K562 (cell line): ENCODE measurements around the gene HIVEP1. TPM values are rescaled to one million over a fixed set of nuclear protein-coding genes. Genes with fewer than 3 reads are reported as not detected.

Experiments used
- ATAC-seq: fragments of 200-7000 bp; cut with Tn5 transposase; 3 replicates; pipeline ENCODE4 v1.9.1; 2020; ENCODE audit warnings: moderate library complexity
- BruUV-seq: library from RNA; stranded (reverse); fragments of 400-500 nt; replicated peaks from 2 replicates; lab custom pipeline; 2021; lab: Mats Ljungman, UMichigan
- CTCF ChIA-PET: fragments of 300-600 bp; formaldehyde crosslinking; extraction: SDS; loops from one replicate; lab custom pipeline; 2021; ENCODE audit warnings: low intra/inter-chr PET ratio; lab: Yijun Ruan, JAX
- POLR2A ChIA-PET: fragments of 300-600, 350-650 bp; sonication (Branson Sonifier 250); formaldehyde crosslinking; extraction: SDS; loops from one replicate; lab custom pipeline; 2021; ENCODE audit warnings: antibody characterized with exemption, inconsistent platforms; lab: Yijun Ruan, JAX
- DNase-seq, 4 experiments: peaks; one replicate each; pipeline versions ENCODE4 v3.0.0 to v3.0.0-alpha.2; 2011 to 2018; ENCODE audit warnings: low spot score in 3 of 4, mixed read lengths in 3 of 4; ENCODE audit errors: extremely low read depth in 1 of 4
- FAIRE-seq: peaks from 2 replicates; lab custom pipeline; 2011; peaks lifted over from hg19 to GRCh38; lab: Jason Lieb, UNC
- H2AFZ ChIP-seq: 2 replicates; pipeline ENCODE4 v1.6.0; 2011; ENCODE audit warnings: low read depth, low read length, control low read depth, inconsistent platforms
- H3K27ac ChIP-seq: fragments of 200-600 bp; 3 replicates; pipeline ENCODE4 v1.8.0; 2011; ENCODE audit warnings: low read depth, mild to moderate bottlenecking, control low read depth, inconsistent platforms, low read length, moderate library complexity, mixed read lengths; ENCODE audit errors: extremely low read depth
- H3K27me3 ChIP-seq, 2 experiments: fragments of 300-600 bp in 1 of 2; 2 replicates in 1 of 2; 3 replicates in 1 of 2; pipeline versions ENCODE4 v1.6.0 to v1.8.0; 2011; ENCODE audit warnings: inconsistent platforms in 2 of 2, low read length in 2 of 2, mild to moderate bottlenecking in 1 of 2, mixed read lengths in 1 of 2, moderate library complexity in 1 of 2; ENCODE audit not compliant: control insufficient read depth in 2 of 2, insufficient read depth in 2 of 2
- H3K36me3 ChIP-seq: fragments of 300-600 bp; 3 replicates; pipeline ENCODE4 v1.8.0; 2011; ENCODE audit warnings: mild to moderate bottlenecking, low read length, inconsistent platforms; ENCODE audit not compliant: control insufficient read depth, insufficient read depth
- H3K4me1 ChIP-seq, 2 experiments: fragments of 200-600 bp in 1 of 2; replicated peaks in 1 of 2; 2 replicates in 1 of 2; 3 replicates in 1 of 2; pipeline versions ENCODE4 v1.5.1 to v1.8.0; 2011; ENCODE audit warnings: inconsistent platforms in 2 of 2, low read length in 2 of 2, mild to moderate bottlenecking in 1 of 2, mixed read lengths in 1 of 2, moderate library complexity in 1 of 2; ENCODE audit not compliant: control insufficient read depth in 2 of 2, insufficient read depth in 2 of 2
- H3K4me2 ChIP-seq: 2 replicates; pipeline ENCODE4 v1.6.1; 2011; ENCODE audit warnings: low read length, control low read depth, inconsistent platforms, mixed read lengths; ENCODE audit not compliant: insufficient read depth
- H3K4me3 ChIP-seq: fragments of 200-600 bp; sonication (generic), shearing (Covaris generic); 2 replicates; pipeline ENCODE4 v1.5.1; 2016; ENCODE audit warnings: control low read depth, inconsistent platforms
- H3K79me2 ChIP-seq: fragments of 200-600 bp; 3 replicates; pipeline ENCODE4 v1.8.0; 2011; ENCODE audit warnings: low read length, inconsistent platforms; ENCODE audit not compliant: control insufficient read depth, insufficient read depth
- H3K9ac ChIP-seq, 2 experiments: 2 replicates each; pipeline versions ENCODE4 v1.6.0 to v1.6.1; 2011; ENCODE audit warnings: low read depth in 2 of 2, low read length in 2 of 2, control low read depth in 1 of 2, inconsistent platforms in 1 of 2, mild to moderate bottlenecking in 1 of 2, mixed read lengths in 1 of 2; ENCODE audit not compliant: insufficient read depth in 1 of 2
- H3K9me1 ChIP-seq: one replicate; pipeline ENCODE4 v1.6.0; 2011; ENCODE audit warnings: inconsistent platforms, mild to moderate bottlenecking, low read length, moderate library complexity; ENCODE audit not compliant: control insufficient read depth, insufficient read depth
- H3K9me3 ChIP-seq: replicated peaks from 2 replicates; pipeline ENCODE4 v1.5.1; 2011; ENCODE audit warnings: low read depth, low read length, inconsistent platforms; ENCODE audit not compliant: control insufficient read depth, insufficient read depth
- H4K20me1 ChIP-seq: replicated peaks from 2 replicates; pipeline ENCODE4 v1.6.1; 2011; ENCODE audit warnings: low read length, inconsistent platforms, mixed read lengths; ENCODE audit not compliant: control insufficient read depth, insufficient read depth
- AFF4 ChIP-seq: sonication (generic); formaldehyde crosslinking; IDR thresholded peaks from 2 replicates; pipeline ENCODE4 v1.8.0; 2023; ENCODE audit warnings: mild to moderate bottlenecking, missing genetic modification reagents
- CXXC5 ChIP-seq: fragments of 250-450 bp; sonication (Bioruptor Pico); IDR thresholded peaks from 2 replicates; pipeline ENCODE4 v1.8.0; 2022; ENCODE audit warnings: inconsistent platforms, mild to moderate bottlenecking, moderate library complexity
- HDAC1 ChIP-seq, 2 experiments: fragments of 450-650 bp; IDR thresholded peaks; 2 replicates each; pipeline ENCODE4 v1.6.1; 2016 to 2017; ENCODE audit warnings: inconsistent platforms in 1 of 2, mild to moderate bottlenecking in 1 of 2, moderate library complexity in 1 of 2
- KAT8 ChIP-seq: fragments of 450-650 bp; IDR thresholded peaks from 2 replicates; pipeline ENCODE4 v1.6.1; 2016; ENCODE audit warnings: low read depth, mild to moderate bottlenecking
- MYBL2 ChIP-seq, 2 experiments: fragments of 450-650 bp in 1 of 2; sonication (generic) in 1 of 2; formaldehyde crosslinking in 1 of 2; IDR thresholded peaks; 2 replicates each; pipeline versions ENCODE4 v1.6.1 to v1.8.1; 2017 to 2022; ENCODE audit warnings: borderline replicate concordance in 1 of 2, inconsistent platforms in 1 of 2, low read depth in 1 of 2, mild to moderate bottlenecking in 1 of 2, missing genetic modification reagents in 1 of 2, moderate library complexity in 1 of 2
- NR2C2 ChIP-seq, 2 experiments: fragments of 200-800 bp in 1 of 2; sonication (Bioruptor generic) in 1 of 2; sonication (generic) in 1 of 2; formaldehyde crosslinking in 1 of 2; IDR thresholded peaks; 2 replicates each; pipeline versions ENCODE4 v1.6.1 to v1.8.0; 2016 to 2022; ENCODE audit warnings: mild to moderate bottlenecking in 1 of 2, missing compliant biosample characterization in 1 of 2, missing genetic modification characterization in 1 of 2, missing genetic modification reagents in 1 of 2
- PATZ1 ChIP-seq: fragments of 250-450 bp; sonication (Bioruptor Pico); IDR thresholded peaks from 2 replicates; pipeline ENCODE4 v1.5.0; 2020; ENCODE audit warnings: mild to moderate bottlenecking, borderline replicate concordance
- RBBP5 ChIP-seq: fragments of 200-600 bp; sonication (generic); IDR thresholded peaks from 2 replicates; pipeline ENCODE4 v1.6.1; 2012; ENCODE audit warnings: borderline replicate concordance, mild to moderate bottlenecking, low read length, control low read depth, inconsistent platforms; ENCODE audit not compliant: insufficient read depth, poor library complexity, severe bottlenecking
- RBM34 ChIP-seq: fragments of 200-400 bp; formaldehyde crosslinking; IDR thresholded peaks from 2 replicates; pipeline ENCODE4 v1.6.1; 2018; ENCODE audit warnings: low read length, borderline replicate concordance; ENCODE audit not compliant: insufficient read depth
- STAG1 ChIP-seq: sonication (generic); formaldehyde crosslinking; IDR thresholded peaks from 2 replicates; pipeline ENCODE4 v1.5.0; 2020; ENCODE audit warnings: missing genetic modification reagents, borderline replicate concordance
- TBL1XR1 ChIP-seq, 2 experiments: IDR thresholded peaks; 2 replicates each; pipeline ENCODE4 v1.6.1; 2012; ENCODE audit warnings: improper control_type of control experiment in 2 of 2, low read length in 2 of 2, mild to moderate bottlenecking in 1 of 2
- XRCC5 ChIP-seq: fragments of 200-400 bp; formaldehyde crosslinking; IDR thresholded peaks from 2 replicates; pipeline ENCODE4 v1.6.1; 2017; ENCODE audit warnings: low read depth, mild to moderate bottlenecking, low read length
- ZFP36 ChIP-seq: fragments of 150-350 bp; IDR thresholded peaks from 2 replicates; pipeline ENCODE4 v1.6.1; 2018; ENCODE audit warnings: low read length, low read depth; ENCODE audit not compliant: partially characterized antibody
- ZNF133 ChIP-seq: fragments of 250-450 bp; sonication (Bioruptor Pico); IDR thresholded peaks from 2 replicates; pipeline ENCODE4 v1.4.0; 2020; ENCODE audit warnings: mild to moderate bottlenecking
- ZNF217 ChIP-seq: sonication (generic); formaldehyde crosslinking; IDR thresholded peaks from 2 replicates; pipeline ENCODE4 v1.8.0; 2022; ENCODE audit warnings: mild to moderate bottlenecking, missing genetic modification reagents
- ZNF551 ChIP-seq: fragments of 250-450 bp; sonication (Bioruptor Pico); IDR thresholded peaks from 2 replicates; pipeline ENCODE4 v1.5.0; 2021; ENCODE audit warnings: mild to moderate bottlenecking, moderate library complexity
- ZNF668 ChIP-seq: fragments of 250-450 bp; sonication (Bioruptor Pico); IDR thresholded peaks from 2 replicates; pipeline ENCODE4 v1.8.0; 2022; ENCODE audit warnings: mild to moderate bottlenecking, inconsistent platforms
- ZNF717 ChIP-seq: fragments of 250-450 bp; sonication (Bioruptor Pico); IDR thresholded peaks from 2 replicates; pipeline ENCODE4 v1.5.0; 2021
- WGBS: fragments of 100-300 bp; shearing (Covaris generic); methylation state at CpG from one replicate; pipeline ENCODE4 v1.1.6; 2016; ENCODE audit warnings: low coverage, mixed read lengths; ENCODE audit not compliant: insufficient coverage; ENCODE audit errors: missing lambda C conversion rate; 5-methylcytosine and 5-hydroxymethylcytosine counted together
- in situ Hi-C: fragments of 300-500 bp; cut with MboI; formaldehyde crosslinking; loops from 4 replicates; pipeline ENCODE4 v1.15.0; 2018; ENCODE audit warnings: inconsistent platforms, mixed read lengths
- intact Hi-C: fragments of 100-400 bp; cut with micrococcal nuclease; formaldehyde crosslinking; loops from 2 replicates; pipeline ENCODE4 v1.14.2; 2022
- polyA plus RNA-seq, 8 experiments: library from polyadenylated mRNA; depleted of rRNA in 4 of 8; stranded (reverse) in 5 of 8; unstranded in 3 of 8; fragments of >200 nt; fragmentation: Nextera tagmentation in 2 of 8; fragmentation: Illumina TruSeq in 1 of 8; extraction: Ambion mirVana in 2 of 8; extraction: Trizol in 1 of 8; gene quantifications; 2 replicates each; pipeline versions ENCODE4 v1.2.1 to v1.2.3, GENCODE V29; 2011 to 2014; ENCODE audit warnings: inconsistent platforms in 1 of 8, missing spikeins in 1 of 8
- total RNA-seq, 7 experiments: library from RNA; depleted of rRNA in 6 of 7; stranded (reverse); fragments of >200 nt in 6 of 7; fragmentation: Illumina TruSeq in 2 of 7; extraction: Trizol in 2 of 7; gene quantifications; 2 replicates each; pipeline versions ENCODE4 v1.2.1 to v1.2.3, GENCODE V29; 2011 to 2021; ENCODE audit warnings: low replicate concordance in 1 of 7

Gene HIVEP1
- total and polyA plus RNA-seq, 9 of the 15 experiments (the other 6 are each of a cell fraction or from before 2014, with no cell fraction given): 6.0 to 33.3 (median 21.7) TPM

GRCh38 chr6:12036766-12037165, 24.7 kb downstream of the HIVEP1 start:
- BruUV-seq: no TSS peak
- POLR2A ChIA-PET: interaction anchor here (1.0 kb wide), 1 partner anchor 25 kb away, joined by 5 read pairs; no protein-coding TSS in a partner anchor
- intact Hi-C loops: no loop called here
- TF ChIP-seq STAG1 (CRISPR knock-in tag): no peak
- no peak for TF ChIP-seq ZNF717 (CRISPR knock-in tag)
- TF ChIP-seq AFF4 (CRISPR knock-in tag): no peak
- no peak for TF ChIP-seq MYBL2 (IDR thresholded peaks at IDR 0.05; ENCODE audit: low read depth)
- no peak for TF ChIP-seq MYBL2 (CRISPR knock-in tag; IDR thresholded peaks at IDR 0.05; ENCODE audit: borderline replicate concordance)
- TF ChIP-seq ZNF551 (CRISPR knock-in tag): no peak
- TF ChIP-seq RBBP5: no peak
- TF ChIP-seq ZNF133: no peak
- TF ChIP-seq RBM34: no peak
- TF ChIP-seq TBL1XR1 (IDR thresholded peaks at IDR 0.05; ENCODE audit: low read length in 2 of 2): no peak
- no peak for TF ChIP-seq XRCC5
- no peak for TF ChIP-seq CXXC5 (CRISPR knock-in tag)
- TF ChIP-seq KAT8: no peak
- no peak for TF ChIP-seq ZNF668 (CRISPR knock-in tag)
- TF ChIP-seq PATZ1: no peak
- no peak for TF ChIP-seq ZNF217 (CRISPR knock-in tag)
- TF ChIP-seq ZFP36: no peak
- TF ChIP-seq NR2C2 (CRISPR knock-in tag; IDR thresholded peaks at IDR 0.05): no peak
- TF ChIP-seq NR2C2 (tag; IDR thresholded peaks at IDR 0.05): no peak
- no peak for TF ChIP-seq HDAC1 (IDR thresholded peaks at IDR 0.05)

More at GRCh38 chr6:12036766-12037165, 24.7 kb downstream of the HIVEP1 start:
- DNase-seq (no peak), FAIRE-seq (no peak), ATAC-seq (no peak)
- no peaks in the 10 kb centered on the region for H4K20me1 ChIP-seq
- peaks cover 6% of the 10 kb centered on the region for H3K9me3 ChIP-seq
- H3K9me1 ChIP-seq: no peaks in the 10 kb centered on the region
- peaks cover 26% of the 10 kb centered on the region for H3K36me3 ChIP-seq
- in situ Hi-C loops: no loop called here
- no peak overlapping the region for H3K27ac ChIP-seq
- H3K4me1 ChIP-seq: peaks cover 12 to 17% of the 10 kb centered on the region in 2 experiments
- no peak overlapping the region for H3K4me2 ChIP-seq
- CTCF ChIA-PET: no interaction called here
- peaks cover 96% of the 10 kb centered on the region for H3K79me2 ChIP-seq
- no peak overlapping the region for H2AFZ ChIP-seq
- WGBS: 83% methylated on average over 8 of the region's 8 CpGs
- H3K9ac ChIP-seq: no peak overlapping the region
- H3K27me3 ChIP-seq: no peaks in the 10 kb centered on the region
- no peak overlapping the region for H3K4me3 ChIP-seq
